ENCODE measurements around the gene SACM1L. TPM values are rescaled to one million over a fixed set of nuclear protein-coding genes. Genes with fewer than 3 reads are reported as not detected.
A peak's percentile ranks its signal among the peaks of the same experiment; 100 is the strongest.

The SACM1L gene
- total and polyA plus RNA-seq, 2 of the 13 experiments (the other 11 are each of a cell fraction or from before 2014, with no cell fraction given): 15.1 to 27.8 TPM

DNA sequence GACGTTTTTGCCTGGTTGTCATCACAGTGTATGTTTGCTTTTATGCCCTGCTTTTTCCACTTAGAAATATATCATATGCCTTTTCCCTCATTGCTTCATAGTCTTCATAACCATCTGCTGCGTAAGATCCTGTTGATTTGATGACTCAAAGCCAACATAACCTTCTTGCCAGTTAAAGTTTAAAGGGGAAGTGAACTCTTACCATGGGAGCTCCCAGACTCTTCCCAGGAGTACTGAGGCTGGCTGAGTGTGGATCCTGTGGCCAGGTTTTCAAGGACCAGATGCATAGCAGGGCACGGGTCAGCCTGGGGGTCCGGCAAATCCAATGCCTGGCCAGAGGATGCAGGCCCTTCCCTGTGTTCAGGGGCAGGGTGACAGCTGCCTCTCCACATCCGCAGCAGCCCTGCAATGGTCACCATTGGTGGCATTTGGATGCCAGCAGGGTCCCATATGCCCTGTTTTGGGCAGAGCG lies 42.0 kb upstream of the SACM1L start (continued):
- no peak for TF ChIP-seq ZNF788 (CRISPR knock-in tag; IDR thresholded peaks at IDR 0.05; ENCODE audit: borderline replicate concordance)
- TF ChIP-seq, protein P1, sequence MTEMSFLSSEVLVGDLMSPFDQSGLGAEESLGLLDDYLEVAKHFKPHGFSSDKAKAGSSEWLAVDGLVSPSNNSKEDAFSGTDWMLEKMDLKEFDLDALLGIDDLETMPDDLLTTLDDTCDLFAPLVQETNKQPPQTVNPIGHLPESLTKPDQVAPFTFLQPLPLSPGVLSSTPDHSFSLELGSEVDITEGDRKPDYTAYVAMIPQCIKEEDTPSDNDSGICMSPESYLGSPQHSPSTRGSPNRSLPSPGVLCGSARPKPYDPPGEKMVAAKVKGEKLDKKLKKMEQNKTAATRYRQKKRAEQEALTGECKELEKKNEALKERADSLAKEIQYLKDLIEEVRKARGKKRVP (CRISPR knock-in tag; IDR thresholded peaks at IDR 0.05): peak in 1 of 2 experiments; percentile 80; a peak in 2 of 4 replicates
- TF ChIP-seq CEBPG (CRISPR knock-in tag; IDR thresholded peaks at IDR 0.05): peak; percentile 94
- TF ChIP-seq, protein P2, sequence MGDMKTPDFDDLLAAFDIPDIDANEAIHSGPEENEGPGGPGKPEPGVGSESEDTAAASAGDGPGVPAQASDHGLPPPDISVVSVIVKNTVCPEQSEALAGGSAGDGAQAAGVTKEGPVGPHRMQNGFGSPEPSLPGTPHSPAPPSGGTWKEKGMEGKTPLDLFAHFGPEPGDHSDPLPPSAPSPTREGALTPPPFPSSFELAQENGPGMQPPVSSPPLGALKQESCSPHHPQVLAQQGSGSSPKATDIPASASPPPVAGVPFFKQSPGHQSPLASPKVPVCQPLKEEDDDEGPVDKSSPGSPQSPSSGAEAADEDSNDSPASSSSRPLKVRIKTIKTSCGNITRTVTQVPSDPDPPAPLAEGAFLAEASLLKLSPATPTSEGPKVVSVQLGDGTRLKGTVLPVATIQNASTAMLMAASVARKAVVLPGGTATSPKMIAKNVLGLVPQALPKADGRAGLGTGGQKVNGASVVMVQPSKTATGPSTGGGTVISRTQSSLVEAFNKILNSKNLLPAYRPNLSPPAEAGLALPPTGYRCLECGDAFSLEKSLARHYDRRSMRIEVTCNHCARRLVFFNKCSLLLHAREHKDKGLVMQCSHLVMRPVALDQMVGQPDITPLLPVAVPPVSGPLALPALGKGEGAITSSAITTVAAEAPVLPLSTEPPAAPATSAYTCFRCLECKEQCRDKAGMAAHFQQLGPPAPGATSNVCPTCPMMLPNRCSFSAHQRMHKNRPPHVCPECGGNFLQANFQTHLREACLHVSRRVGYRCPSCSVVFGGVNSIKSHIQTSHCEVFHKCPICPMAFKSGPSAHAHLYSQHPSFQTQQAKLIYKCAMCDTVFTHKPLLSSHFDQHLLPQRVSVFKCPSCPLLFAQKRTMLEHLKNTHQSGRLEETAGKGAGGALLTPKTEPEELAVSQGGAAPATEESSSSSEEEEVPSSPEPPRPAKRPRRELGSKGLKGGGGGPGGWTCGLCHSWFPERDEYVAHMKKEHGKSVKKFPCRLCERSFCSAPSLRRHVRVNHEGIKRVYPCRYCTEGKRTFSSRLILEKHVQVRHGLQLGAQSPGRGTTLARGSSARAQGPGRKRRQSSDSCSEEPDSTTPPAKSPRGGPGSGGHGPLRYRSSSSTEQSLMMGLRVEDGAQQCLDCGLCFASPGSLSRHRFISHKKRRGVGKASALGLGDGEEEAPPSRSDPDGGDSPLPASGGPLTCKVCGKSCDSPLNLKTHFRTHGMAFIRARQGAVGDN (CRISPR knock-in tag; IDR thresholded peaks at IDR 0.05): peak; percentile 70
- TF ChIP-seq ZNF546 (CRISPR knock-in tag; conservative IDR thresholded peaks at IDR 0.05): no peak
- TF ChIP-seq ZNF230 (CRISPR knock-in tag; IDR thresholded peaks at IDR 0.05): no peak
- TF ChIP-seq GABPB1 (CRISPR knock-in tag; IDR thresholded peaks at IDR 0.05): peak; percentile 55
- TF ChIP-seq FOXK1 (CRISPR knock-in tag; IDR thresholded peaks at IDR 0.05; ENCODE audit: borderline replicate concordance, low read depth): peak; percentile 62; the same call in 1 of the 2 replicates
- peak; percentile 96 for TF ChIP-seq RARA (CRISPR knock-in tag; IDR thresholded peaks at IDR 0.05)
- peak; percentile 73; the same call in 1 of the 2 replicates for TF ChIP-seq MIXL1 (CRISPR knock-in tag; IDR thresholded peaks at IDR 0.05)
- no peak for TF ChIP-seq HOXD1 (CRISPR knock-in tag; IDR thresholded peaks at IDR 0.05)
- no peak for TF ChIP-seq DDIT3 (CRISPR knock-in tag; IDR thresholded peaks at IDR 0.05)
- TF ChIP-seq FOXA1 (IDR thresholded peaks at IDR 0.05): peak; percentile 70
- peak; percentile 89 for TF ChIP-seq FOXA1 (CRISPR knock-in tag; IDR thresholded peaks at IDR 0.05)
- TF ChIP-seq ETV5 (CRISPR knock-in tag; IDR thresholded peaks at IDR 0.05; ENCODE audit: borderline replicate concordance): peak; percentile 90; the same call in 1 of the 2 replicates
- TF ChIP-seq NFYB (CRISPR knock-in tag; IDR thresholded peaks at IDR 0.05): no peak
- TF ChIP-seq PAXIP1 (CRISPR knock-in tag; conservative IDR thresholded peaks at IDR 0.05): peak; percentile 74
- TF ChIP-seq FOXA3 (CRISPR knock-in tag; IDR thresholded peaks at IDR 0.05): peak; percentile 93
- TF ChIP-seq, protein P3, sequence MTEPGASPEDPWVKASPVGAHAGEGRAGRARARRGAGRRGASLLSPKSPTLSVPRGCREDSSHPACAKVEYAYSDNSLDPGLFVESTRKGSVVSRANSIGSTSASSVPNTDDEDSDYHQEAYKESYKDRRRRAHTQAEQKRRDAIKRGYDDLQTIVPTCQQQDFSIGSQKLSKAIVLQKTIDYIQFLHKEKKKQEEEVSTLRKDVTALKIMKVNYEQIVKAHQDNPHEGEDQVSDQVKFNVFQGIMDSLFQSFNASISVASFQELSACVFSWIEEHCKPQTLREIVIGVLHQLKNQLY (CRISPR knock-in tag; IDR thresholded peaks at IDR 0.05): no peak
- 0 out of 2 replicates have a peak, but pooled peaks have one; percentile 20 for TF ChIP-seq KDM6A (CRISPR knock-in tag; IDR thresholded peaks at IDR 0.05; ENCODE audit: low read depth)
- TF ChIP-seq SAP130 (CRISPR knock-in tag; IDR thresholded peaks at IDR 0.05; ENCODE audit: low read depth): peak; percentile 76
- TF ChIP-seq, protein P4, sequence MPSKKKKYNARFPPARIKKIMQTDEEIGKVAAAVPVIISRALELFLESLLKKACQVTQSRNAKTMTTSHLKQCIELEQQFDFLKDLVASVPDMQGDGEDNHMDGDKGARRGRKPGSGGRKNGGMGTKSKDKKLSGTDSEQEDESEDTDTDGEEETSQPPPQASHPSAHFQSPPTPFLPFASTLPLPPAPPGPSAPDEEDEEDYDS (CRISPR knock-in tag; IDR thresholded peaks at IDR 0.05): 0 out of 2 replicates have a peak, but pooled peaks have one; percentile 22
- TF ChIP-seq SMARCC2 (IDR thresholded peaks at IDR 0.05): 0 out of 2 replicates have a peak, but pooled peaks have one; percentile 65
